DMS53 (cell line): Measurements from ENCODE around the gene AP1B1.
"Not testable (repeated sequence)": the region's sequence is repeated elsewhere in the genome, so short reads cannot be mapped to it uniquely, and the experiment has no call there.

Experiments used
- DNase-seq: peaks from one replicate; lab custom pipeline; 2025; lab: John Stamatoyannopoulos, UW

Gene AP1B1

GRCh38 chr22:29386708-29387107, 1.7 kb downstream of the AP1B1 start:
- no peak for DNase-seq

- no peak for DNase-seq
Observed at GRCh38 chr22:29385748-29386147, 2.6 kb downstream of the AP1B1 start.

DNA sequence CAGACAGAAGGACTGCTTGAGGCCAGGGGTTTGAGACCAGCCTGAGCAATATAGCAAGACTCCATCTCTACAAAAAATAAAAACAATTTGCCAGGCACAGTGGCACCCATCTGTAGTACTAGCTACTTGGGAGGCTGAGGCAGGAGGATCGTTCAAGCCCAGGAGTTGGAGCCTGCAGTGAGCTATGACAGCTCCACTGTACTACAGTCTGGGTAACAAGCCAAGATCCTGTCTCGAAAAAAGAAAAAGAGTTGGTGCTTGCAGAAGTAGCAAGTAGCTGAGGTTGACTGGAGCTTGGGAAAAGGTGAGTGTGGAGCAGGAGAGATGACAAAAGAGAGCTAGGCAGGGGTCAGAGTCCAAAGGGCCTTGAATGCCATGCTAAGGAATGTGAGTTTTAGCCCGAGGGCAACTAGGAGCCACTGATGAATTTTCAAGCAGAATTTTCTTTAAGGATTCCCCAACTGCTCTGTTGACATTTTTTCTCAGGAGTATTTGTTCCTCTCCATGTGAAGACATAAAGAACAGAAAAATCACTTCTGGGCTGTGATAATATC, 3.1 kb downstream of the AP1B1 start:
- no peak for DNase-seq

DNA sequence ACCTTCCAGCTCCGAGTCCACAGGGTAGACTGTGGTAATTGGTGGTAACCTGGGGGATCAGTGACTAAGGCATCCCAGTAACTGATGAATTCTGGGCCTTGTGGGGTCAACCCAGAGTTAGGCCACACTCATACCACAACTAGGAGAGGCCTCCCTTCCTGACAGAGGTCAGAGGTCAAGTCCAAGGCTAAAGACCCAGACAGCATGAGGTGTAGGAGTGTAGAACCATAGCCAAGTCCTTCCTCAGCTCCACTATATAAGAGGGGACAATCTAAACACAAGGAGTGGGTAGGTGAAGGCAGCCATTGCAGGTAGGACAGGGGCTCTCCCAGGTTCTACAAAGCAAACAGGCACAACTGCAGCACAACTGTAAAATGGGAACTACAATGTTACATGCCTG, 4.6 kb downstream of the AP1B1 start:
- DNase-seq = no peak

DNA sequence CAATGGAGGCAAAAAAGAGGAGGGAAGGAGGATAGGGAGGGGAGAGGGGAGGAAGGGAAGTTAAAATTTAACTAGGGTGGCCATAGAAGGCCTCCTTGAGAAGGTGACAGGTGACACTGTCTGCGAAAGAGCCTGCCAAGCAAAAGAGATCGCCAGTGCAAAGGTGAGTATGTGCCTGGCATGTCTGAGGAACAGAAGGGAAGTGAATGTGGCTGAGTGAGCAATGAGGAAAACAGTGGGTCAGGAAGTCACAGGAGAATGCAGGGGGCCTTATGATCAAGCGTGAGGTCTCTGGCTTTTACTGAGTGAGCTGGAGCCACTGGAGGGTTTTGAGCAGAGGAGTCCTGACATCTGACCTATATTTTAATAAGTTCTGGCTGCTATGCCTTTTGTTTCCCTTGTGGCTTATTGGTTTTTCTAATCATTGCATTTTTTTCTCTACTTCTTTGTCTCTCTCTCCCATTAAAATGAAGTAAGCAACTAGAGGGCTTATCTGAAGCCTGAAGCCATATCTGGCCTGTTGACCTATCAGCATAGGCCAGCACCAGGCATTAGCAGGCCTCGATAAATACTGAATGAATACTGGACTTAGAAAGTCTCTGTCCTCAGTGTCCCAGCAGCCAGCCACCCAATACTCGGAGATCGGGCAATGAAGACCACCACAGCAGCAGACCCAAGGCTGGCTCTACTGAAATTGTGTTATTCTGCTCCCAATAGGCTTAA, 5.6 kb downstream of the AP1B1 start:
- peak; percentile 67 for DNase-seq

GRCh38 chr22:29380856-29381255, 7.5 kb downstream of the AP1B1 start:
- no peak for DNase-seq

- no peak for DNase-seq
Observed at GRCh38 chr22:29380032-29380781, 8.2 kb downstream of the AP1B1 start.

DNA sequence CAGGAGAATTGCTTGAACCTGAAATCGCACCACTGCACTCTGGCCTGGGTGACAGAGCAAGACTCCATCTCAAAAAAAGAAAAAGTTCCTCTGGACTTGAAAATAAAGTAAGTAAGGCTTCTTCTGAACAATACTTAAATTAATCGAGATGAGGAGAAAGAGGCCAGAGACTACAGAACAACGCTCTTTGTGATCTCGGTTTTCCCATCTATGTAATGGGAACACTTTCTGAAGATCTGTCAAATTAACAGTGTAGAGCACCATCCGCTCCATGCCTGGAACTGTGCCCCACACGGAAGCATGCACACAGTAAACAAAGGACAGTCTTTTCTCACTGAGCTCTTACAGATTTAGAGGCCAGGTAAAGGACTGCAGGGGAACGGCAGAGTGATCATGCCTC, 9.1 kb downstream of the AP1B1 start:
- no peak for DNase-seq

- no peak for DNase-seq
Observed at GRCh38 chr22:29377979-29378378, 10.4 kb downstream of the AP1B1 start.

GRCh38 chr22:29376705-29377104, 11.7 kb downstream of the AP1B1 start:
- DNase-seq = not testable (repeated sequence)

GRCh38 chr22:29375398-29376076, 12.8 kb downstream of the AP1B1 start:
- no peak for DNase-seq

DNA sequence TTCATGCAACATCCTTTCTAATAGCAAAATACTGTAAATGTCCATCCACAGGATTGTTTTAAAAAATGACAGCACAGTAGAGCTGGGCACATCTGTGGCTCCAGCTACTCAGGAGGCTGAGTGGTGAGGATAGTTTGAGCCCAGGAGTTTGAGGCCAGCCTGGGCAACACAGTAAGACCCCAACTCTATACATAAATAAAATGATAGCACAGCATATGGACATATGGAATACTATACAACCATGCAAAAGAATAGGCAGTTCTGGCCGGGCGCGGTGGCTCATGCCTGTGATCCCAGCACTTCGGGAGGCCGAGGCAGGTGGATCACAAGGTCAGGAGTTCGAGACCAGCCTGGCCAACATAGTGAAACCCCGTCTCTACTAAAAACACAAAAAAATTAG, 13.6 kb downstream of the AP1B1 start:
- not testable (repeated sequence) for DNase-seq

- DNase-seq = no peak
Observed at GRCh38 chr22:29374401-29374800, 14.0 kb downstream of the AP1B1 start.

- no peak for DNase-seq
Observed at GRCh38 chr22:29370537-29370936, 17.8 kb downstream of the AP1B1 start.

- DNase-seq = no peak
Observed at GRCh38 chr22:29369460-29369859, 18.9 kb downstream of the AP1B1 start.

GRCh38 chr22:29359469-29359868, 28.9 kb downstream of the AP1B1 start:
- DNase-seq = peak; percentile 7

- DNase-seq = not testable (repeated sequence)
Observed at GRCh38 chr22:29357193-29357890, 31.0 kb downstream of the AP1B1 start.

DNA sequence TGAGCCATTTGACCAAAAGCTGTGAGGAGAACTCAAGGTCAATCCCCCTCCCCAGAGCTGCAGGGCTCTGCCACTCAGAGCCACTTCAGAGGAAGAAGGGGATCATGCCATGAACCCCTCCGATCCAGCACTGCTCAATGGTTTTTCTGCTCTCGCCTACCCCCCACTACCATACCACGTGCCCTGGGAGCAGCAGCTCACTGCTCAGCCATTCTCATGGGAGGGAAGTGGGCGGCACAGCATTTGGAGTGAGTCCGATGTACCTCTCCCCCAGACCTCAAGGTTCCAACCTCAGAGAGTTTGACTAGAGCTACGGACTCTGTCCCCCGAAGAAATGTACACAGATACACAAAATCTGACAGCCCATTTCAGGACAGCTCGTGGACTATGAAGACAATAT, 34.5 kb downstream of the AP1B1 start:
- no peak for DNase-seq

- no peak for DNase-seq
Observed at GRCh38 chr22:29353286-29353685, 35.1 kb downstream of the AP1B1 start.

GRCh38 chr22:29352778-29353177, 35.6 kb downstream of the AP1B1 start:
- DNase-seq = no peak

GRCh38 chr22:29351891-29352290, 36.5 kb downstream of the AP1B1 start:
- no peak for DNase-seq

- DNase-seq = no peak
Observed at GRCh38 chr22:29351042-29351441, 37.3 kb downstream of the AP1B1 start.
